HepG2 (cell line): ENCODE results near the gene TAPBP. TPM values are rescaled to one million over a fixed set of nuclear protein-coding genes. Genes with fewer than 3 reads are reported as not detected.

ENCODE experiments used
- AHDC1 ChIP-seq: sonication (generic); formaldehyde crosslinking; IDR thresholded peaks from 2 replicates; pipeline ENCODE4 v1.5.1; 2020; ENCODE audit warnings: mild to moderate bottlenecking, missing genetic modification reagents, borderline replicate concordance
- MIER3 ChIP-seq: IDR thresholded peaks from 2 replicates; pipeline ENCODE4 v1.6.1; 2016; ENCODE audit warnings: missing compliant biosample characterization, borderline replicate concordance
- NFIB ChIP-seq: sonication (generic); formaldehyde crosslinking; IDR thresholded peaks from 2 replicates; pipeline ENCODE4 v1.9.0; 2021; ENCODE audit warnings: missing genetic modification reagents, mild to moderate bottlenecking, borderline replicate concordance
- NKX3-1 ChIP-seq: sonication (generic); formaldehyde crosslinking; IDR thresholded peaks from 2 replicates; pipeline ENCODE4 v1.5.0; 2020; ENCODE audit warnings: missing genetic modification reagents
- POLR2AphosphoS5 ChIP-seq: IDR thresholded peaks from 2 replicates; pipeline ENCODE4 v1.6.1; 2012; ENCODE audit warnings: low read depth, low read length
- REPIN1 ChIP-seq: sonication (generic); formaldehyde crosslinking; IDR thresholded peaks from 2 replicates; pipeline ENCODE4 v1.8.0; 2022; ENCODE audit warnings: missing genetic modification reagents, low read depth, mild to moderate bottlenecking, borderline replicate concordance
- SP5 ChIP-seq: IDR thresholded peaks from 2 replicates; pipeline ENCODE4 v1.6.1; 2016; ENCODE audit warnings: low read depth, borderline replicate concordance
- TFDP2 ChIP-seq: sonication (generic); formaldehyde crosslinking; IDR thresholded peaks from 2 replicates; pipeline ENCODE4 v1.4.0; 2020; ENCODE audit warnings: missing genetic modification reagents
- ZBTB10 ChIP-seq: sonication (generic); formaldehyde crosslinking; IDR thresholded peaks from 2 replicates; pipeline ENCODE4 v1.4.0; 2020; ENCODE audit warnings: missing genetic modification reagents, borderline replicate concordance
- ZBTB25 ChIP-seq: IDR thresholded peaks from 2 replicates; pipeline ENCODE4 v1.6.1; 2018; ENCODE audit warnings: missing genetic modification reagents
- ZNF10 ChIP-seq: sonication (generic); formaldehyde crosslinking; IDR thresholded peaks from 2 replicates; pipeline ENCODE4 v1.4.0; 2020; ENCODE audit warnings: mild to moderate bottlenecking, low read depth, missing genetic modification reagents, borderline replicate concordance
- ZNF329 ChIP-seq: sonication (generic); formaldehyde crosslinking; IDR thresholded peaks from 2 replicates; pipeline ENCODE4 v1.9.0; 2021; ENCODE audit warnings: low read depth, mild to moderate bottlenecking, missing genetic modification reagents
- ZNF431 ChIP-seq: sonication (generic); formaldehyde crosslinking; IDR thresholded peaks from 2 replicates; pipeline ENCODE4 v1.9.0; 2022; ENCODE audit warnings: missing genetic modification reagents, low read depth, mild to moderate bottlenecking, borderline replicate concordance
- ZNF503 ChIP-seq: sonication (generic); formaldehyde crosslinking; IDR thresholded peaks from 2 replicates; pipeline ENCODE4 v1.4.0; 2020; ENCODE audit warnings: missing genetic modification reagents
- ZNF550 ChIP-seq: sonication (generic); formaldehyde crosslinking; IDR thresholded peaks from 2 replicates; pipeline ENCODE4 v1.4.0; 2020; ENCODE audit warnings: mild to moderate bottlenecking, missing genetic modification reagents, borderline replicate concordance
- polyA plus RNA-seq, 8 experiments: library from polyadenylated mRNA; depleted of rRNA in 3 of 8; stranded (reverse) in 7 of 8; unstranded in 1 of 8; fragments of >200 nt; fragmentation: Illumina TruSeq in 4 of 8; extraction: Trizol in 4 of 8; gene quantifications; 2 replicates each; pipeline versions ENCODE4 v1.2.1 to v1.2.3, GENCODE V29; 2011 to 2016; ENCODE audit warnings: low read depth in 4 of 8, missing spikeins in 1 of 8, mixed read lengths in 1 of 8; ENCODE audit not compliant: insufficient read depth in 1 of 8
- total RNA-seq, 5 experiments: library from RNA; depleted of rRNA; stranded (reverse); fragments of >200 nt; fragmentation: Illumina TruSeq; extraction: Trizol; gene quantifications; 2 replicates each; pipeline ENCODE4 v1.2.3, GENCODE V29; 2016; ENCODE audit warnings: low read depth in 1 of 5

Gene TAPBP
- total and polyA plus RNA-seq, 2 of the 13 experiments (the other 11 are each of a cell fraction or from before 2014, with no cell fraction given): 27.4 to 32.3 TPM

- 0 out of 2 replicates have a peak, but pooled peaks have one; percentile 24 for TF ChIP-seq ZNF503 (CRISPR knock-in tag)
- peak; percentile 16; the same call in 1 of the 2 replicates for TF ChIP-seq AHDC1
- TF ChIP-seq MIER3 (CRISPR knock-in tag): peak; percentile 73; the same call in 1 of the 2 replicates
- TF ChIP-seq ZBTB25 (CRISPR knock-in tag): peak; percentile 87; the same call in 1 of the 2 replicates
- TF ChIP-seq NFIB (CRISPR knock-in tag): no peak
- no peak for TF ChIP-seq ZNF550 (CRISPR knock-in tag)
- peak; percentile 42 for TF ChIP-seq ZNF431
- peak; percentile 84 for TF ChIP-seq NKX3-1 (CRISPR knock-in tag)
- peak; percentile 57; the same call in 1 of the 2 replicates for TF ChIP-seq ZBTB10
- TF ChIP-seq ZNF329 (CRISPR knock-in tag): no peak; the same call in 1 of the 2 replicates
- no peak for TF ChIP-seq ZNF10 (CRISPR knock-in tag)
- peak; percentile 54 for TF ChIP-seq TFDP2
- TF ChIP-seq REPIN1: peak; percentile 69
- peak; percentile 100 for TF ChIP-seq POLR2AphosphoS5
- peak; percentile 85 for TF ChIP-seq SP5 (CRISPR knock-in tag)
These were observed 42.2 kb downstream of the TAPBP start, which contains the start of the genes RPS18 and VPS52 (continued) for GRCh38 chr6:33271468-33272274.
